Choroid plexus epithelial cell (primary cell): ENCODE results near the gene GNAQ.
"Not testable (repeated sequence)": the region's sequence is repeated elsewhere in the genome, so short reads cannot be mapped to it uniquely, and the experiment has no call there.

Experiments
- DNase-seq: peaks from one replicate; pipeline ENCODE4 v3.0.0-alpha.2; 2010; ENCODE audit warnings: low read depth
- H3K4me3 ChIP-seq: 2 replicates; pipeline ENCODE4 v1.5.1; 2011; ENCODE audit warnings: low read depth, mild to moderate bottlenecking, control low read depth, low read length, moderate library complexity
- TF ChIP-seq, protein P1 (sequence below): conservative IDR thresholded peaks from 2 replicates; pipeline ENCODE4 v1.5.1; 2011; ENCODE audit warnings: low read depth, mild to moderate bottlenecking, control low read depth, inconsistent platforms, low read length, moderate library complexity

The GNAQ gene

DNA sequence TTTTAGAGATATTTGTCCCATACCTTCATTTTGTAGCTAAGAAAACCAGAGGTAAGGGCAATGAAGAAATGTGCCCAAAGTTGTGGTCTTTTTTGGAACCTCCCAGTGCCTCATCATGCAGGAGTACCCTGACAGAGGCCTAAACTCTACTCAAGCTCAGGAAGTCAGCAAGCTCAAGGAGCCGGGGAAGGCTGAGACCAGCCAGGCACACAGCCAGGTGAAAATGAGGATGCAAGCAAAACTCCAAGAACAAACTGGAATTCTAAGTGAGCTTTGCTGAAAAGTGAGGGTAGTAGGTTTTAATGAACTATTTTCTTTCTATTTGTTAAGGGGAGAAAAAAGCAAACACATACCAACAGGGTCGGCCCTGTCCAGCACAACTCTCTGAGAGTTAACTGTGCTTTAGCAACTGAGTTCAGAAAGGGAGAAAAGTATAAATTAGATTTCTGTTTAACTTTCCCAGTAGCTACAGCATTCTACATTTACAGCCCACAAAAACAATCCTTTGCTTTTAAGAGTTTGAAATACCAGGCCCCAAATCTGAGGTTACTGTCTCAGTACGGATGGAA is 146.4 kb downstream of the GNAQ start:
- DNase-seq, result no peak
- no peak overlapping the region for H3K4me3 ChIP-seq
- TF ChIP-seq, protein P1, sequence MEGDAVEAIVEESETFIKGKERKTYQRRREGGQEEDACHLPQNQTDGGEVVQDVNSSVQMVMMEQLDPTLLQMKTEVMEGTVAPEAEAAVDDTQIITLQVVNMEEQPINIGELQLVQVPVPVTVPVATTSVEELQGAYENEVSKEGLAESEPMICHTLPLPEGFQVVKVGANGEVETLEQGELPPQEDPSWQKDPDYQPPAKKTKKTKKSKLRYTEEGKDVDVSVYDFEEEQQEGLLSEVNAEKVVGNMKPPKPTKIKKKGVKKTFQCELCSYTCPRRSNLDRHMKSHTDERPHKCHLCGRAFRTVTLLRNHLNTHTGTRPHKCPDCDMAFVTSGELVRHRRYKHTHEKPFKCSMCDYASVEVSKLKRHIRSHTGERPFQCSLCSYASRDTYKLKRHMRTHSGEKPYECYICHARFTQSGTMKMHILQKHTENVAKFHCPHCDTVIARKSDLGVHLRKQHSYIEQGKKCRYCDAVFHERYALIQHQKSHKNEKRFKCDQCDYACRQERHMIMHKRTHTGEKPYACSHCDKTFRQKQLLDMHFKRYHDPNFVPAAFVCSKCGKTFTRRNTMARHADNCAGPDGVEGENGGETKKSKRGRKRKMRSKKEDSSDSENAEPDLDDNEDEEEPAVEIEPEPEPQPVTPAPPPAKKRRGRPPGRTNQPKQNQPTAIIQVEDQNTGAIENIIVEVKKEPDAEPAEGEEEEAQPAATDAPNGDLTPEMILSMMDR, result no peak

DNA sequence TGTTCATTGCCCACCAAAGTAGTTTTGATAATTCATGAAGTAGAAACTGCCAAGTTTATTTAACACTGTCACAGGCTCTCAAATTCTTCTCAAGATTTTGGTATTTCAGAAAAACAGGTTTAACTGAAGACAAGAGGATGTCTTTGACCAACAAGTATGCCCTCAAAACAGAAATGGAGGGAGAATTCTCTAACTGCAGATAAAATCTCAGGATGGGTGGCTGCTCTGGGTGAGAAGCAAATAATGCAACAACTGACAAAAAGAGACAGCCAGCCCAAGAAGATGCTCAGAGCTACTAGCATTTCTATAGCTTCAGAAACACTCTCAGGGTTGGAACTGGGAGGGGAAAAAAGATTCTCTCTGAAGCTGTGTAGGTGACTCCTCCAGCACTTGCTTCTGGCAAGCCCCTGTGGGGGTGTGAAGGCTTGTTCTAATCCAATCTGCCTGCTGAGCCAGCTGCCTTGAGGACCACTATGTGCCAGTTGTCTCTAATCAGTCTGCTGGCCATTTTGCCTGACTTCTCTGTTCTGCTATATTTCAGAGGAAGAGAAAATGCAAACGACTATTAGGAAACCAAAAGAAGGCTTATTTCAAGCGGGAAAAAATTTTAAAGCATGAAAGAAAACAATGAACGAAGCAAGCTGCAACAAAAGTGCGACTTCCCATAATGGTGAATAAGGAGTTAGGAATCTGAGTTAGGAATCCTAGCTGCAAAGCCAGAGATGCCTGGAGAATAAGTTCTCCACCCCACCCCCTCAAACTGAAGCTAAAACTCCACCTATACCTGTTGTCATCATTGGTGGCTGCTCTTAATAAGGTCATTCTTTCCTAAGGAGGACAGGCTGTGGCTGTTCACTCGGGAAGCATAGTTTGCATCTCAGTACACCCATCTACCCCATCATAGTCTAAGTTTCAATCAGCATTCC is 147.5 kb downstream of the GNAQ start:
- H3K4me3 ChIP-seq, result no peak overlapping the region
- TF ChIP-seq, protein P1, result no peak
- DNase-seq, result peak; percentile 40

DNA sequence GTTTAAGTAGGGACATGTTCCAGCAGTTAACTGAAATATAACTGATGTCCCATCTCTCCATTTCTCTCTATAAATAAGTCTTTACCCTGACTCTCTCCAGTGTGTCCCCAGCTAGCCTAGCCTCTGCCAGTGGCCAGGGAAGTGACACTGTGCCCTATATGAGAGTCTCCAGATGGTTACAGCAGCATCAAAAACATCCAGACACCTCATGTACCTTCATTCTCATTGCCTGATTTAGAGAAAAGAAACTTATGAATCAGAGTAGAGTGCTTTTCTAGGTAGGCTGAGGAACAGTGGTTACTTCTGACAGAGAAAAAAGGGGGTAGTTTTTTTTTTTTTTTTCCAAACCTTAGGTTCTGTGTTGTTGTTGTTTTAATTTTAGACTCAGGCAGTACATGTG is 148.5 kb downstream of the GNAQ start:
- H3K4me3 ChIP-seq, result no peak overlapping the region
- TF ChIP-seq, protein P1, result no peak
- no peak for DNase-seq

DNA sequence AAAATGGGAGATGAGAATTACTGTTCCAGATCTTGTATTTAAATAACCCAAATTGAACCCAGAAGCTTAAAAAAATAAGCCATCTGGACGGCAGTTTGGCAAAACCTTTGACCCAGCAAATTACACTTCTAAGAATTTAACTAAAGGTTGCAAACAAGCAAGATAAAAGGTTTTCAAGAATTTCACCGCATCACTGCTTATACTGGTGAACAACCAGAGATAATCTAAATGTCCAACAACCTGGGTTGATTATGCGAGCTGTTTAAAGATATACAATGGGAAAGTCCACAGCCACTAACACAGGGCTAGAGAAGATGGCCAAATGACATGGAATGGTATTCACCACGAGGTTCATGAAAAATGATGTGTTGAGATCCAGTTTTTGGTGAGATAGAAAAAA is 149.3 kb downstream of the GNAQ start:
- H3K4me3 ChIP-seq, result no peak overlapping the region
- TF ChIP-seq, protein P1, result no peak
- no peak for DNase-seq

DNA sequence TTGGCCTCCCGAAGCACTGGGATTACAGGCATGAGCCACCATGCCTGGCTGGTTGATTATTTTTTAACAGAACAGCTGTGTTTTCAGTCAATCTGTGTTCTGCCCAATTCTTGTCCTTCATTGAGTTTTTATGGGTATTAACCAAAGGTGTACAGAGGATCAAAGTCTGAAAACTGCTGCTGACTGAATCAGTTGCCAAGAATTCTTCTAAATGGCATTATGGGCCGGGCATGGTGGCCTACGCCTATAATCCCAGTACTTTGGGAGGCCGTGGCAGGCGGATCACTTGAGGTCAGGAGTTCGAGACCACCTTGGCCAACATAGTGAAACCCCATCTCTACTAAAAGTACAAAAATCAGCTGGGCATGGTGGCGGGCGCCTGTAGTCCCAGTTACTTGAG is 150.0 kb downstream of the GNAQ start:
- H3K4me3 ChIP-seq, DNase-seq: not testable (repeated sequence)

DNA sequence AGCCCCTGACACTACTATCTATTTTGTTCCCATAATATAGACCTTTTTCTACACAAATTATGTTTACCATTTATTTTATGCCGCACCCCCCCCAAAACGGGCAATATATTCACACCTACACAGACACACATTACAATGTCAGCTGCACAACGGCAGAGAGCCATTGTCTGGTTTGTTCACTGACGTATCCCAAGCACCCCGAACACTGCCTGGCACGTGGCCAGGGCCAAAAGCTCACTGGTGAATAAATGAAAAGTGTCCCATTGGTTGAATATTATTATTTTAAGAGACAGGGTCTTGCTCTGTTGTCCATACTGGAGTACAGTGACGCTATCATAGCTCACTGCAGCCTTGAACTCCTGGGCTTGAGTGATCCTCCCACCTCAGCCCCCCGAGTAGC is 150.5 kb downstream of the GNAQ start:
- TF ChIP-seq, protein P1, result no peak
- DNase-seq, result no peak
- H3K4me3 ChIP-seq, result no peak overlapping the region

DNA sequence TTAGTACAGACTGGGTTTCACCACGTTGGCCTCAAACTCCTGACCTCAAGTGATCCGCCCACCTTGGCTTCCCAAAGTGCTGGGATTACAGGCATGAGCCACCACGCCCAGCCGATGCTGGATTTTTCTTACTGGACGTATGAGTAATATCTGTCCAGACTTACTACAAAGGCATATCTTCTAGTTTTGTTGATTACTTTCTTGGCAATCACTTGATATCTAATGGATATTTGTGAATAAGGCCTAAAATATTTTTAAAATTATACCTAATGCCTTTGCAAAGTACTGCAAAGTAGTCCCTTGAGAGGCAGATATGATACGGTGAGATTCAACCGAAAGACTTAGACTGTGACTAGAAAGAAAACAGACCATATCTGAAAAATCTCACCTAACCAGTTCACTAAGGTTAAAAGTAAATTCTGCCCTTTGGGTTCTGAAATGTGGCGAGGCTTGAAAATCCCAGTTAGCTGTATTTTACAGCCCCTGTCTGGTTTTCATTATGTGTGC is 152.1 kb downstream of the GNAQ start:
- H3K4me3 ChIP-seq, result no peak overlapping the region
- DNase-seq, result peak; percentile 31
- TF ChIP-seq, protein P1, result no peak

DNA sequence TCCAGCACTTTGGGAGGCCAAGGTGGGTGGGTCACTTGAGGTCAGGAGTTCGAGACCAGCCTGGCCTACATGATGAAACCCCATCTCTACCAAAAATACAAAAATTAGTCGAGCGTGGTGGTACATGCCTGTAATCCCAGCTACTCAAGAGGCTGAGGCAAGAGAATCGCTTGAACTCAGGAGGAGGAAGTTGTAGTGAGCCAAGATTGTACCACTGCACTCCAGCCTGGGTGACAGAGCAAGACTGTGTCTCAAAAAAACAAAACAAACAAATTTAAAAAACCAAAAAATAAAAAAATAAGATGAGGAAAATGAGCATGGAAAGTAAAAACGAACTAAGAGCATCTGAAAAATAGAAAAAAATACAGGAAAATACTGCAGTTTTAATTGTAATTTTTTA is 152.8 kb downstream of the GNAQ start:
- not testable (repeated sequence) for DNase-seq, H3K4me3 ChIP-seq
